Esophagus squamous epithelium (tissue), 4 donors: ENCODE measurements around the gene PTAFR.

Experiments used
- POLR2A ChIP-seq, 4 donors: fragments of 450-650 bp; IDR thresholded peaks; one replicate each; pipeline ENCODE4 v1.6.1; 2017; ENCODE audit warnings: antibody characterized with exemption in 4 of 4, mild to moderate bottlenecking in 4 of 4, moderate library complexity in 3 of 4
- TF ChIP-seq, protein P1 (sequence below), 6 experiments: fragments of 450-650 bp in 4 of 6; fragments of 200-600 bp in 2 of 6; sonication (generic) in 2 of 6; IDR thresholded peaks; one replicate each; pipeline ENCODE4 v1.5.1; 2016 to 2019; ENCODE audit warnings: antibody characterized with exemption in 6 of 6, mild to moderate bottlenecking in 4 of 6, moderate library complexity in 4 of 6

GRCh38 chr1:28162151-28162550, 14.3 kb downstream of the PTAFR start:
- TF ChIP-seq, protein P1, sequence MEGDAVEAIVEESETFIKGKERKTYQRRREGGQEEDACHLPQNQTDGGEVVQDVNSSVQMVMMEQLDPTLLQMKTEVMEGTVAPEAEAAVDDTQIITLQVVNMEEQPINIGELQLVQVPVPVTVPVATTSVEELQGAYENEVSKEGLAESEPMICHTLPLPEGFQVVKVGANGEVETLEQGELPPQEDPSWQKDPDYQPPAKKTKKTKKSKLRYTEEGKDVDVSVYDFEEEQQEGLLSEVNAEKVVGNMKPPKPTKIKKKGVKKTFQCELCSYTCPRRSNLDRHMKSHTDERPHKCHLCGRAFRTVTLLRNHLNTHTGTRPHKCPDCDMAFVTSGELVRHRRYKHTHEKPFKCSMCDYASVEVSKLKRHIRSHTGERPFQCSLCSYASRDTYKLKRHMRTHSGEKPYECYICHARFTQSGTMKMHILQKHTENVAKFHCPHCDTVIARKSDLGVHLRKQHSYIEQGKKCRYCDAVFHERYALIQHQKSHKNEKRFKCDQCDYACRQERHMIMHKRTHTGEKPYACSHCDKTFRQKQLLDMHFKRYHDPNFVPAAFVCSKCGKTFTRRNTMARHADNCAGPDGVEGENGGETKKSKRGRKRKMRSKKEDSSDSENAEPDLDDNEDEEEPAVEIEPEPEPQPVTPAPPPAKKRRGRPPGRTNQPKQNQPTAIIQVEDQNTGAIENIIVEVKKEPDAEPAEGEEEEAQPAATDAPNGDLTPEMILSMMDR (IDR thresholded peaks at IDR 0.05): no peak
- no peak for TF ChIP-seq POLR2A (IDR thresholded peaks at IDR 0.05)
